ENCODE data around the gene NEBL. TPM values are rescaled to one million over a fixed set of nuclear protein-coding genes. Genes with fewer than 3 reads are reported as not detected.

The NEBL gene
- total and polyA plus RNA-seq, 4 donors, result 0.18 to 4.3 (median 1.5) TPM

GRCh38 chr10:20933705-20934104 is 36.6 kb upstream of the NEBL start:
- 69 to 78% methylated on average over 2 of the region's 2 CpGs for WGBS, 2 donors
- H3K4me1 ChIP-seq (ENCODE audit: control insufficient read depth in 1 of 2, insufficient read depth in 2 of 2, low read length in 2 of 2), result no peaks in the 10 kb centered on the region
- ATAC-seq (ENCODE audit: low FRiP score) (no peak), DNase-seq (no peak)
- no peaks in the 10 kb centered on the region for H3K36me3 ChIP-seq (ENCODE audit: control insufficient read depth in 1 of 2, insufficient read depth in 2 of 2, low read length in 1 of 2)
- intact Hi-C loops (cut with DNase I), result no loop called here
- H3K4me3 ChIP-seq (ENCODE audit: low read length in 2 of 2), result no peak overlapping the region
- no peak overlapping the region for H3K27ac ChIP-seq (ENCODE audit: low read depth in 1 of 2, low read length in 2 of 2)
- H3K9me3 ChIP-seq (ENCODE audit: control insufficient read depth, low read length), result peaks cover 3% of the 10 kb centered on the region
- peaks cover 0 to 4% of the 10 kb centered on the region in 2 donors for H3K27me3 ChIP-seq (ENCODE audit: control insufficient read depth in 1 of 2, insufficient read depth in 2 of 2, low read length in 1 of 2)

- intact Hi-C loops (cut with DNase I), result no loop called here
- no peaks in the 10 kb centered on the region for H3K4me1 ChIP-seq (ENCODE audit: control insufficient read depth in 1 of 2, insufficient read depth in 2 of 2, low read length in 2 of 2)
- no peak overlapping the region for H3K4me3 ChIP-seq (ENCODE audit: low read length in 2 of 2)
- 94 to 96% methylated on average over 5 of the region's 5 CpGs for WGBS, 2 donors
- peaks cover 0 to 4% of the 10 kb centered on the region in 2 donors for H3K27me3 ChIP-seq (ENCODE audit: control insufficient read depth in 1 of 2, insufficient read depth in 2 of 2, low read length in 1 of 2)
- no peaks in the 10 kb centered on the region for H3K36me3 ChIP-seq (ENCODE audit: control insufficient read depth in 1 of 2, insufficient read depth in 2 of 2, low read length in 1 of 2)
- DNase-seq (no peak), ATAC-seq (ENCODE audit: low FRiP score) (no peak)
- no peak overlapping the region for H3K27ac ChIP-seq (ENCODE audit: low read depth in 1 of 2, low read length in 2 of 2)
- H3K9me3 ChIP-seq (ENCODE audit: control insufficient read depth, low read length), result peaks cover 3% of the 10 kb centered on the region
These were observed 35.6 kb upstream of the NEBL start for GRCh38 chr10:20932606-20933126.

- 81 to 87% methylated on average over 8 of the region's 8 CpGs for WGBS, 2 donors
- Histone ChIP-seq H3K27me3 (ENCODE audit: control insufficient read depth in 1 of 2, insufficient read depth in 2 of 2, low read length in 1 of 2) (peaks cover 0 to 4% of the 10 kb centered on the region in 2 donors), H3K9me3 (ENCODE audit: control insufficient read depth, low read length) (peaks cover 3% of the 10 kb centered on the region), H3K4me1 (ENCODE audit: control insufficient read depth in 1 of 2, insufficient read depth in 2 of 2, low read length in 2 of 2) (no peaks in the 10 kb centered on the region), H3K27ac (ENCODE audit: low read depth in 1 of 2, low read length in 2 of 2) (no peak overlapping the region), H3K36me3 (ENCODE audit: control insufficient read depth in 1 of 2, insufficient read depth in 2 of 2, low read length in 1 of 2) (no peaks in the 10 kb centered on the region), H3K4me3 (ENCODE audit: low read length in 2 of 2) (no peak overlapping the region)
- ATAC-seq (ENCODE audit: low FRiP score) (no peak), DNase-seq (no peak)
- intact Hi-C loops (cut with DNase I), result no loop called here
These were observed 34.2 kb upstream of the NEBL start for GRCh38 chr10:20931156-20931795.

GRCh38 chr10:20927456-20927855 is 30.3 kb upstream of the NEBL start:
- ATAC-seq (ENCODE audit: low FRiP score) (no peak), DNase-seq (no peak)
- Histone ChIP-seq H3K27me3 (ENCODE audit: control insufficient read depth in 1 of 2, insufficient read depth in 2 of 2, low read length in 1 of 2) (peaks cover 0 to 4% of the 10 kb centered on the region in 2 donors), H3K9me3 (ENCODE audit: control insufficient read depth, low read length) (no peaks in the 10 kb centered on the region), H3K36me3 (ENCODE audit: control insufficient read depth in 1 of 2, insufficient read depth in 2 of 2, low read length in 1 of 2) (no peaks in the 10 kb centered on the region), H3K4me1 (ENCODE audit: control insufficient read depth in 1 of 2, insufficient read depth in 2 of 2, low read length in 2 of 2) (no peaks in the 10 kb centered on the region), H3K4me3 (ENCODE audit: low read length in 2 of 2) (no peak overlapping the region), H3K27ac (ENCODE audit: low read depth in 1 of 2, low read length in 2 of 2) (no peak overlapping the region)
- WGBS, 2 donors, result 12 to 15% methylated on average over 2 of the region's 2 CpGs
- intact Hi-C loops (cut with DNase I), result no loop called here

GRCh38 chr10:20922451-20922850 is 25.3 kb upstream of the NEBL start:
- Histone ChIP-seq H3K36me3 (ENCODE audit: control insufficient read depth in 1 of 2, insufficient read depth in 2 of 2, low read length in 1 of 2) (no peaks in the 10 kb centered on the region), H3K27me3 (ENCODE audit: control insufficient read depth in 1 of 2, insufficient read depth in 2 of 2, low read length in 1 of 2) (no peaks in the 10 kb centered on the region), H3K4me1 (ENCODE audit: control insufficient read depth in 1 of 2, insufficient read depth in 2 of 2, low read length in 2 of 2) (no peaks in the 10 kb centered on the region), H3K27ac (ENCODE audit: low read depth in 1 of 2, low read length in 2 of 2) (no peak overlapping the region), H3K9me3 (ENCODE audit: control insufficient read depth, low read length) (no peaks in the 10 kb centered on the region), H3K4me3 (ENCODE audit: low read length in 2 of 2) (no peak overlapping the region)
- 75 to 76% methylated on average over 5 of the region's 5 CpGs for WGBS, 2 donors
- no peak for DNase-seq
- intact Hi-C loops (cut with DNase I), result no loop called here
- ATAC-seq (ENCODE audit: low FRiP score), result no peak

- WGBS, 2 donors, result 81 to 84% methylated on average over 4 of the region's 4 CpGs
- Histone ChIP-seq H3K9me3 (ENCODE audit: control insufficient read depth, low read length) (no peaks in the 10 kb centered on the region), H3K27me3 (ENCODE audit: control insufficient read depth in 1 of 2, insufficient read depth in 2 of 2, low read length in 1 of 2) (no peaks in the 10 kb centered on the region), H3K4me3 (ENCODE audit: low read length in 2 of 2) (no peak overlapping the region), H3K36me3 (ENCODE audit: control insufficient read depth in 1 of 2, insufficient read depth in 2 of 2, low read length in 1 of 2) (no peaks in the 10 kb centered on the region), H3K27ac (ENCODE audit: low read depth in 1 of 2, low read length in 2 of 2) (no peak overlapping the region), H3K4me1 (ENCODE audit: control insufficient read depth in 1 of 2, insufficient read depth in 2 of 2, low read length in 2 of 2) (no peaks in the 10 kb centered on the region)
- intact Hi-C loops (cut with DNase I), result no loop called here
- ATAC-seq (ENCODE audit: low FRiP score), result no peak
- no peak for DNase-seq
These were observed 24.9 kb upstream of the NEBL start for GRCh38 chr10:20922033-20922432.

- Histone ChIP-seq H3K27ac (ENCODE audit: low read depth in 1 of 2, low read length in 2 of 2) (no peak overlapping the region), H3K4me1 (ENCODE audit: control insufficient read depth in 1 of 2, insufficient read depth in 2 of 2, low read length in 2 of 2) (no peaks in the 10 kb centered on the region), H3K36me3 (ENCODE audit: control insufficient read depth in 1 of 2, insufficient read depth in 2 of 2, low read length in 1 of 2) (no peaks in the 10 kb centered on the region), H3K9me3 (ENCODE audit: control insufficient read depth, low read length) (no peaks in the 10 kb centered on the region), H3K27me3 (ENCODE audit: control insufficient read depth in 1 of 2, insufficient read depth in 2 of 2, low read length in 1 of 2) (no peaks in the 10 kb centered on the region), H3K4me3 (ENCODE audit: low read length in 2 of 2) (no peak overlapping the region)
- DNase-seq (no peak), ATAC-seq (ENCODE audit: low FRiP score) (no peak)
- 58 to 68% methylated on average over 2 of the region's 2 CpGs for WGBS, 2 donors
- intact Hi-C loops (cut with DNase I), result no loop called here
These were observed 22.9 kb upstream of the NEBL start for GRCh38 chr10:20920061-20920460.

- no peaks in the 10 kb centered on the region for H3K4me1 ChIP-seq (ENCODE audit: control insufficient read depth in 1 of 2, insufficient read depth in 2 of 2, low read length in 2 of 2)
- intact Hi-C loops (cut with DNase I), result no loop called here
- WGBS, 2 donors, result 60 to 62% methylated on average over 4 of the region's 4 CpGs
- no peaks in the 10 kb centered on the region for H3K36me3 ChIP-seq (ENCODE audit: control insufficient read depth in 1 of 2, insufficient read depth in 2 of 2, low read length in 1 of 2)
- H3K27ac ChIP-seq (ENCODE audit: low read depth in 1 of 2, low read length in 2 of 2), result no peak overlapping the region
- H3K9me3 ChIP-seq (ENCODE audit: control insufficient read depth, low read length), result no peaks in the 10 kb centered on the region
- no peak for DNase-seq
- no peak for ATAC-seq (ENCODE audit: low FRiP score)
- H3K27me3 ChIP-seq (ENCODE audit: control insufficient read depth in 1 of 2, insufficient read depth in 2 of 2, low read length in 1 of 2), result no peaks in the 10 kb centered on the region
- no peak overlapping the region for H3K4me3 ChIP-seq (ENCODE audit: low read length in 2 of 2)
These were observed 22.4 kb upstream of the NEBL start for GRCh38 chr10:20919481-20919880.

- H3K36me3 ChIP-seq (ENCODE audit: control insufficient read depth in 1 of 2, insufficient read depth in 2 of 2, low read length in 1 of 2), result no peaks in the 10 kb centered on the region
- no peaks in the 10 kb centered on the region for H3K4me1 ChIP-seq (ENCODE audit: control insufficient read depth in 1 of 2, insufficient read depth in 2 of 2, low read length in 2 of 2)
- no peak overlapping the region for H3K27ac ChIP-seq (ENCODE audit: low read depth in 1 of 2, low read length in 2 of 2)
- no peak for ATAC-seq (ENCODE audit: low FRiP score)
- H3K9me3 ChIP-seq (ENCODE audit: control insufficient read depth, low read length), result no peaks in the 10 kb centered on the region
- no peak overlapping the region for H3K4me3 ChIP-seq (ENCODE audit: low read length in 2 of 2)
- no peak for DNase-seq
- WGBS, 2 donors, result 49 to 56% methylated on average over 1 of the region's 1 CpG
- H3K27me3 ChIP-seq (ENCODE audit: control insufficient read depth in 1 of 2, insufficient read depth in 2 of 2, low read length in 1 of 2), result no peaks in the 10 kb centered on the region
- intact Hi-C loops (cut with DNase I), result no loop called here
These were observed 19.9 kb upstream of the NEBL start for GRCh38 chr10:20916976-20917375.
